GM18505 (cell line): ENCODE data around the gene CACNA1I.

ENCODE experiments used
- ATAC-seq: cut with Tn5 transposase; IDR thresholded peaks from one replicate; pipeline ENCODE4 v1.9.1; 2021; ENCODE audit not compliant: unreplicated experiment
- POLR2A ChIP-seq: IDR thresholded peaks from 4 replicates; pipeline ENCODE4 v1.6.1; 2011; ENCODE audit warnings: borderline replicate concordance; ENCODE audit not compliant: insufficient read depth, insufficient read length; ENCODE audit errors: extremely low read depth

CACNA1I gene

DNA sequence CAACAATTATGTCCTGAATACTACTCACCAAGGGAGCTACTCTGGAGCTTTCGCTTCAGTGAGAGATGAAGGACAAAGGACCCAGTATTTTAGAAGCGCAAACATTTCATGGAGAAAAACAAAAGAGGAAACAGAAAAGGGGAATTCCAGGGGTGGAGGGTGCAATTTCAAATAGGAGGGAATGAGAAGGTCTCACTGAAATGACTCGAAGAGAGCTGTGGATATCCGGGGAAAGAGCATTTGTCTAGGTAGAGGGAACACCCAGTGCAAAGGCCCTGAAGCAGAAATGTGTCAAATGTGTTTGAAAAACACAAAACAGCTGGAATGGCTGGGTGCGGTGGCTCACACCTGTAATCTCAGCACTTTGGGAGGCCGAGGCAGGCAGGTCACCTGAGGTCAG lies 40.4 kb upstream of the CACNA1I start:
- TF ChIP-seq POLR2A, result no peak

DNA sequence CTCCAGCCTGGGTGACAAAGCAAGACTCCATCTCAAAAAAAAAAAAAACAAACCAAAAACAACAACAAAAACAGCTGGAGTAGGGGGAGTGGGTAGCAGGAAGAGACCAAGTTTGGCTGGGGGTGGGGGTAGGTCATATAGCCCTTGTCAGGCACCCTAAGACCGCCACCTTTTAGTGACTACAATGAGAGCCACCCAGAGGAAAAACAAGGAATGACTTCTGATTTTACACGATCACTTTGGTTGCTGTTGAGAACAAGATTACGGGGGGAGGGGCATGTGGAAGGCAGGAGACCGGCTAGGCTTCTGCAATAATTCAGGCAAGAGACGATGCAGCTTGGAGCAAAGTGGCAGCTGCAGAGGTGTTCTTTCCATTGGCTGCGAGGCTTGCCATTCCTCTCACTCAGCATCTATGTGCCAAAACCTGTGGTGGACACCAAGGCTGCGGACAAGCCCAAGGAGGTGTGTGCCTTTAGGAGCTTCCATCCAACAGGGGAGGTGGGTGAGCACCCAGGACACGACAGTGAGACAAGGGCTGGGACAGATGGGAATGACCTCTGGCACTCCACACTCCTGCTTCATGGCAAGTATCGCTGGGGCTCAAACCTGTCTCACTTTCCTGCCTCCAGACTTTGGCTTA lies 39.7 kb upstream of the CACNA1I start:
- no peak for ATAC-seq

More for the DNA sequence above, 40.4 kb upstream of the CACNA1I start:
- ATAC-seq, result no peak

DNA sequence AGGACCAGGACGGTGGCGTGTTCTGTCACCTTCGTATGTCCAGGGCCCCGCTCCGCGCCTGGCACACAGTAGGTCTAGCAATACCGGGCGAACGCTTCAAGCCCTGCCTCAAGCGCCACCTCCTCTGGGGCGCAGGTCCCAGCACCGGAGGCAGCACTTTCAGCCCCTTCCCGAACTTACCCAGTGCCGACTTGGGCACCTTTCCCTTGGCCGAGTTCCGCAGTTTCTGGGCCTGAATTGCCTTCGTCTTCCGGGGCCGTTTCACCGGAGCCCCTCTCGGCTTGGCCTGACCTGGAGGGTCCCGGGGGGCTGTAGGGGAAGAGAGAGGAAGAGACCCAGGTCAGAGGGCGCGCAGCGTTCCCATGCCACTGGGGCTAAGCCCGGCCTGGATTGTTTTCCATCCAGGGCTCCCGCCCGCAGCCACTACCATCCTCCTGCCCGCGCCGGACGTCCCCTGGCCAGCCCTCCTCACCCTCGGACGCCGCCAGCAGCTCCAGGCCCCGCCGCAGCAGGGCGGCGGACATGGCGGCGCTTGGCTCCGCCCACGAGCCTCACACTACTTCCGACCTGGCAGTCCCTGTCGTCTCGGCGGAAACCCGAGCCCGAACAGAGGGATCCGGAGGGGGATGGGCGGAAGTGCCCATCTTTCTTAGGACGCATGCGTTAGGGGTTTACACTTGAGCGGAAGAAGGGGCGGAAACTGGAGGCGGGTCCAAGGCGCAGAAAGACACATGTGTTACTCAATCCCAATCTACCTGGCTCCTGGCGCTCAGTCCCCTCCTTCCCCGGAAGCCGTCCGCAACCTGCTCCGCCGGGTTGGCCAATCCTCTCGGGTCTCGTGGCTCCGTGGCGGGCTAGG lies 38.1 kb upstream of the CACNA1I start, which contains the start of gene RPS19BP1:
Gene RPS19BP1 (minus strand): TSS at position 534 of the 859 bp plus-strand sequence. CDS start 10 bp downstream, at position 524.
- TF ChIP-seq POLR2A, result peak; percentile 98
- ATAC-seq, result peak; percentile 67

More for the DNA sequence above, 39.7 kb upstream of the CACNA1I start:
- no peak for TF ChIP-seq POLR2A

DNA sequence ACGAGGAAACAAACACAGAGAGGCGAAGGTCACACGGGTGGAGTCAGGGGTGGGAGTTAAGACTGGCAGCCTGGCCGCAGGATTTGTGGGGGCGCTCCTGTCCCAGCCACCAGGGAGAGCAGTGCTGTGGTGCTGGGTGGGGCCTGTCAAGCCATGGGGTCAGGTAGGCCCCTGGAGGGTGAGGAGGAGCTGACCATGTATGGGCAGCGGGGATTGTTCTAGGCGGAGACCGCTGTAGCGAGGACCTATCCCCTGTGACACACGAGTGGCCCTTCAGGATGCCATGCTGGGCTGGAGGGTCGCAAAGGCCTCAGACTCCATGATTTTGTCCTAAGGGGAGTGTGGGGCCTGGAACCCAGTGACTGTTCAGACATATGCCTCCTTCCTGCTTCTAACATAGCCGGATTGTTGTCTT lies 36.5 kb upstream of the CACNA1I start:
- ATAC-seq, result no peak
- no peak for TF ChIP-seq POLR2A

DNA sequence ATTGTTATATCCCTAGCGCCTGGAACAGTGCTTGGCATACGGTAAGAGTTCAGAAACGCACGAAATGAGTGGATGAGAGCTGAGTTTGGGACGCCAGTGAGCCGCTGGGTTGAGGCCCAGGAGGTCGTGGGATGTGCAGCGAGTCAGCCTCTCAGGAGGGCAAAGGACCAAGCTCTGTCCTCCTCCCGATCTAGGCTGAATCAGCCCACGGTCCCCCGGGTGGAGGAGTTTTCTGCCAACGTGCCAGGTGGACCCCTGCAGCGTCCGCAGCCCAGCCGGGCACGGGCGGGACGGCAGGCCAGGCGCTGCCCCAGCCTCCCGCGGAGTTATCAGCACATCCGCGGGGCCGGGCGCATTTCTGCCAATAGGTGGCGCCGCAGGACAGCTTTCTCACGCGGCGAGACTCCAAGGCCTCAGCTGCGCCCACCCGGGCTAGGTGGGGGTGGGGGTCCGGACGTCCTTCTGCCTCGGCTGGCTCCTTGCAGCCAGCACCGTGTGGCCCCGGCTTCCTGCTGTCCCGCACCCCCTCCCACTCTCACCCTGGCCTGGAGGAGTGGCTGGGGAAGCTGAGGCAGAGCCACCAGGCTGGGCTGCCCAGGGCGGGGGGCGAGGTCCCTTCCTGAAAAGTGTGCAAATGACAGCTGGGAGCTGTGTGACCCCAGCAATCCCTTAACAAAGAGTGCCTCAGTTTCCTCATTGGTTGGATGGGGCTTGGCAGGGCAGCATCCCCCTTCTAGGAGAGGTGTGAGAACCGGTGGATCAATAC lies 35.8 kb upstream of the CACNA1I start:
- TF ChIP-seq POLR2A, result no peak
- no peak for ATAC-seq

DNA sequence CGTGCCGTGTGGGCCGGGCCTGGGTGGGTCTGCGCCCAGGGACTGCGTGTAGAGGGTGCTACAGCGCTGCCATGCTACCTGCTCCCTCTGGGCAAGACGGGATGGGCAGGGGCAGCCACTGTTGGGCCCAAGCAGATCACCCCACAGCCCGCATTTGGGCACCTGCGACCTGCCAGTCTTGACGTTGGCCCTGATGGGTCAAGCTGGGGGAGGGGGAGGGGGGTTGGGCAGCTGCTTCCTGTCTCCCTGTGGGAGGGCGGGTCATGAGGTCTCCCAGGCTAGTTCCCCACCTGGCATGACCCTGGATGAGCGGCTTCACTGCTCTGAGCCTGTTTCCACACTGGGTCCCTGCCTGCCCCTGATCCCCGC lies 35.2 kb upstream of the CACNA1I start:
- TF ChIP-seq POLR2A, result no peak
- no peak for ATAC-seq

DNA sequence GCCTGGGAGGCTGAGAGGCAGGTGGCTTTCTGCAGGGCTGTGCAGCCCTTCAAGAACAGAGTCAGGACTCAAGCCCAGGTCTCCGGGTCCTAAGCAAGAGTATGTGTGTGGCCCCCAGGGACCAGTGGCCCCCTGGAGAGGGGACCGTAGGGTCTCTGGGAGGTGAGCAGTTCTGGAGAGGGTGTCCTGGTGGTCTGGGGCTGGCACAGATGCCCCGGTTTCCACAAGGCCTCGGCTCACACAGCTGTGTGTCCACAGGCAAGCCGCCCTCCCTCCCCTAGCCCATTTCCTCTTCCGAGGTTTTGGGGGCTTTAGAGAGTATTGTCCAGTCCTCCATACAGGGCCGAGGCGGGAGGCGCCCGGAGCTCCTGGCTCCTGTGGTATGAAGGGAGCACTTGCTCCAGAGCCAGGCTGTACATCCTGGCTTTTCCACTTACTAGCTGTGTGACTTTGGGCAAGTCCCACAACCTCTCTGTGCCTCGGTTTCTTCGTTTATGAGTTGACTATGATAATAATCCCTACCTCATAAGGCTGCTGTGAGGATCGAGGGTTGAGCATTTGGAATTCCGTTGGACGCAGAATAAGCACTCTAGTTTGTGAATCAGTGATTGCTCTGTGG lies 34.6 kb upstream of the CACNA1I start:
- ATAC-seq, result no peak
- no peak for TF ChIP-seq POLR2A

DNA sequence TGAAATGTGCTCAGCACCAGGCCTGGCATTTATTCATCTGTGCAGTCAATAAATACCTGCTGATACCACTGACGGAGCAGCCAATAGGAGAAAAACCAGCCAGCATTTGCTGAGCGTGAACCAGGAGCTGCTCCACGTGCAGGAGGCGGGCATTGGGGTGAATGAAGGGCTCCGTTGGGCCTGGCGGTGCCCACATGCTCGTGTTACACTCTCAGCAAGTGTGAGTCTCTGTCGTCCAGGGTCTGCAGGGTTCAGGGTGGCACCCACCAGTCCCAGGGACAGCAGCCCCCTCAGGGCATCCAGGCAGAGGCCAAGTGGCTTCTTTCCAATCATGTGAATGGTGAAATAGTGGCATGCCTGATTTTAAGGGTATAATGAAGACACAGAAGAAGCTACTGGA lies 33.8 kb upstream of the CACNA1I start:
- ATAC-seq, result no peak
- TF ChIP-seq POLR2A, result no peak

DNA sequence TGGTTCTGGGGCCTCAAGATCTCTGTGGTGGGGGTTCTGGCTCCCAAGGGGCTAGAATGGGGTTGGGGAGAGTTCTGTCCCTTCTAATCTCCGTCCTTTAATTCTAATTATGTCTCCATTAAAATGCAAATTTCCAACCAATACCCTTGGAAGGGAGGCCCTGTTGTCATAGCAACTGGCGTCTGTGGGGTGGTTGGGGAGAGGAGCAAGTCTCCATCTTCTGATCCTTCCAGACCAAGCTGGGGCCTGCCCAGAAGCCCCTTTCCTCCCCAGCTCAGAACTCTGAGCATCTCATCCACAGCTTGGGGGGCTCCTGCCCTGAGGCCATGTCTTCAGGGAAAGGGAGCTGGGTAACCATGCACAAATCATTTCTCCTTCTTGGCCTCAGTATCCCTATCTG lies 32.6 kb upstream of the CACNA1I start:
- TF ChIP-seq POLR2A, result no peak

DNA sequence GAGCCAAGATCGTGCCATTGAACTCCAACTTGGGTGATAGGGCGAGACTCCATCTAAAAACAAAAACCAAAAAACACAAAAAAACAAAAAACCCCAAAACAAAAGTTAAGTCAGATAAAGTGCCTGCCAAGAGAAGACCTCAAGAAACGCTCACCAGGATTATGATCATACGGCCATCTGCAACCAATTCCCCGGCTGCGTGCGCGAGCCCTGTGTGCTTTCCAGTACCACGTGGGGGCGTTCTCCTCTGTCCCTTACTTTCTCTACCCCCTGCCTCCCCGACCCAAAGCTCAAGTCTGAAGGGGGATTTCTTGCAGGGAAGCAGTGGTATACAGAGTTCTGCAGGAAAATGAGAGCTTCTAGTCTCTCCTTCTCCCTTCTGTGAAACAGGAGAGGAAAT lies 27.5 kb upstream of the CACNA1I start:
- no peak for ATAC-seq
- TF ChIP-seq POLR2A, result no peak

More for the DNA sequence above, 32.6 kb upstream of the CACNA1I start:
- no peak for ATAC-seq

DNA sequence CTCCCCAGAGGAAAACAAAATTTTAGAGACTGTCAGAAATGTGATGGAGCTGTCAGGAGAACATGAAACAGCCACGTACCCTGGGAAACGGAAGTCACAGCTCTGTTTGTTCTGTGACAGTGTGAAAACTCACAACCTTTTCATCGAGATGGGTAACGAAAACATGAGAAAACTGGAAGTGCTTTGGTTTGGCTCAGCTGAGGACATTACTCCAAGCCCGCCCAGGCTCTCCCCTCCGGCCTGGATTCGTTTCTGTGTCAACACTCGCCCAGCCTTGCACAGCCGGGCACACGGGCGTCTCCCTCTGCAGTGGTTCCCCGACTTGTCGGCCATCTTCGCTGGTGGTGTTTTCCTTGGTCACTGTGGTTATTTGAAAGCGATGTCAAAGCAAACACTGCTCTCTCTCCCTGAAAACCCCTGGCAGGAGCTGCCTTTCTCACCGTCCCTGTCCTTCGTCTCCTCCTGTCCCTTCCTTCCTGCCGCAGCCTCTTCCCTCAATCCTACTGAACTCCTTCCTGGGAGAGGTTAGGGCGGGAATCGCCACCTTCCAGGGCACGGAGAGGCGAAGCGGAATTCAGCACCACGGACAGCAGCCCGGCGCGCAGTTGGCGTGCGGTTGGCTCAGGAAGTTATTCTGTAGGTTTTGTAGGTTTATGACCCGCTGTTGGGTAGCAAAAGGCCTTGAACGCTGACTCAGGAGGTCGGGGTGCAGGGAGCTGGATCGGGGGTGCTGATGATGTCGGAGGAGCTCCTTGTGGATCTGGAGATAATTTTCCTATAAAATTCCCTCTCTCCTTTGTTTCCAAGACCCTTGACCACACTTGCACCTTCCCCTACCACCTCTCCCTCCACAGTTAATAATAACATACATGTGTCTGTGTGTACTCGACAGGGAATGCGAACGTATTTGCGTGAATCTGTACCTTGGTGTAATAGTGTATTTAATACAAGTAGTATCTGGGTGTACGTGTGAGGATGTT lies 24.9 kb upstream of the CACNA1I start:
- no peak for TF ChIP-seq POLR2A
- ATAC-seq, result no peak
